Nephron (organoid): Measurements from ENCODE around the gene SLC37A3.
"Not testable (repeated sequence)": the region's sequence is repeated elsewhere in the genome, so short reads cannot be mapped to it uniquely, and the experiment has no call there.

Experiments
- H3K27ac Mint-ChIP-seq, 3 experiments: 2 replicates each; pipeline ENCODE4 v1.8.0; 2020; ENCODE audit warnings: mixed read lengths in 3 of 3, mild to moderate bottlenecking in 2 of 3, moderate library complexity in 1 of 3
- H3K27me3 Mint-ChIP-seq: 2 replicates; pipeline ENCODE4 v1.8.0; 2021; ENCODE audit warnings: low read depth, mild to moderate bottlenecking, moderate library complexity, mixed read lengths
- H3K36me3 Mint-ChIP-seq: 2 replicates; pipeline ENCODE4 v1.8.0; 2020; ENCODE audit warnings: low read depth, mixed read lengths
- H3K4me1 Mint-ChIP-seq: 2 replicates; pipeline ENCODE4 v1.8.0; 2020; ENCODE audit warnings: mixed read lengths
- H3K4me3 Mint-ChIP-seq, 3 experiments: 2 replicates each; pipeline ENCODE4 v1.8.0; 2020; ENCODE audit warnings: mild to moderate bottlenecking in 3 of 3, mixed read lengths in 3 of 3, moderate library complexity in 2 of 3
- H3K9me3 Mint-ChIP-seq: 2 replicates; pipeline ENCODE4 v1.8.0; 2020; ENCODE audit warnings: mixed read lengths
- CTCF ChIP-seq, 3 experiments: fragments of 200-600 bp; sonication (generic); IDR thresholded peaks; one replicate each; pipeline ENCODE4 v1.5.0; 2021; ENCODE audit warnings: antibody characterized with exemption in 3 of 3; ENCODE audit not compliant: unreplicated experiment in 3 of 3

SLC37A3 gene

DNA sequence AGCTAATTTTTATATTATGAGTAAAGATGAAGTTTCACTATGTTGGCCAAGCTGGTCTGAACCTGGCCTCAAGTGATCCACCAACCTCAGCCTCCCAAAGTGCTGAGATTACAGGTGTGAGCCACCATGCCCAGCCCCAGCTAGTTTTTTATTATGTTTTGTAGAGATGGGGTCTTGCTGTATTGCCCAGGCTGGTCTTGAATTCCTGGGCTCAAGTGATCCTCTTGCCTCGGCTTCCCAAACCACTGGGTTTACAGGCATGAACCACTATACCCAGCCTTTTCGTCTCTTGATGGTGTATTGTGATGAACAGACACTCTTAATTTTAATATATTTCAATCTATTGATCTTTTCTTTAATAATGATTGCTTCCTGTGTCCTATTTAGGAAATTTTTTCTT lies 23.2 kb upstream of the SLC37A3 start:
- Mint-ChIP-seq H3K4me3 (no peak overlapping the region), H3K27me3 (no peaks in the 10 kb centered on the region), H3K9me3 (no peaks in the 10 kb centered on the region), H3K36me3 (no peaks in the 10 kb centered on the region), H3K27ac (no peak overlapping the region), H3K4me1 (no peaks in the 10 kb centered on the region)
- TF ChIP-seq CTCF (IDR thresholded peaks at IDR 0.05; ENCODE audit: unreplicated experiment in 3 of 3) = no peak

DNA sequence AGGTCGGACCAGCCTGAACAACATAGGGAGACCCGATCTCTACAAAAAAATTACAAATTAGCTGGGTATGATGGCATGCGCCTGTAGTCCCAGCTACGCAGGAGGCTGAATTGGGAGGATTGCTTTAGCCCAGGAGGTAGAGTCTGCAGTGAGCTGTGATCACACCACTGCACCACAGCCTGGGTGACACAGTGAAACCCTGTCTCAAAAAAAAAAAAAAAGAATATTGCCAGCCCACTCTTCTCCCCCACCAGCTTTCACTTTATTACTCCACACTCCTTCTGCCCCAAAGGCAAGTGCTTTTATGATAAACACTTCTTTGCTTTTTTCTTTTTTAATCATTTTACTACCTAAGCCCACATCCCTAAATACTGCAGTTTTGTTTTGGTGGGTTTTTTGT lies 20.3 kb upstream of the SLC37A3 start:
- H3K36me3 Mint-ChIP-seq = peaks cover 7% of the 10 kb centered on the region
- H3K27ac Mint-ChIP-seq = no peak overlapping the region
- no peaks in the 10 kb centered on the region for H3K27me3 Mint-ChIP-seq
- H3K4me3 Mint-ChIP-seq = no peak overlapping the region
- H3K9me3 Mint-ChIP-seq = no peaks in the 10 kb centered on the region
- H3K4me1 Mint-ChIP-seq = peaks cover 11% of the 10 kb centered on the region
- no peak for TF ChIP-seq CTCF (IDR thresholded peaks at IDR 0.05; ENCODE audit: unreplicated experiment in 3 of 3)

- H3K4me1 Mint-ChIP-seq = peaks cover 11% of the 10 kb centered on the region
- H3K27ac Mint-ChIP-seq, H3K27me3 Mint-ChIP-seq, H3K36me3 Mint-ChIP-seq, H3K9me3 Mint-ChIP-seq, H3K4me3 Mint-ChIP-seq: not testable (repeated sequence)
These were observed 19.8 kb upstream of the SLC37A3 start for GRCh38 chr7:140418156-140418472.

- no peaks in the 10 kb centered on the region for H3K27me3 Mint-ChIP-seq
- H3K4me3 Mint-ChIP-seq = no peak overlapping the region
- peaks cover 11% of the 10 kb centered on the region for H3K4me1 Mint-ChIP-seq
- no peak overlapping the region for H3K27ac Mint-ChIP-seq
- peaks cover 7% of the 10 kb centered on the region for H3K36me3 Mint-ChIP-seq
- no peaks in the 10 kb centered on the region for H3K9me3 Mint-ChIP-seq
- no peak for TF ChIP-seq CTCF (IDR thresholded peaks at IDR 0.05; ENCODE audit: unreplicated experiment in 3 of 3)
These were observed 19.3 kb upstream of the SLC37A3 start for GRCh38 chr7:140417456-140418155.

DNA sequence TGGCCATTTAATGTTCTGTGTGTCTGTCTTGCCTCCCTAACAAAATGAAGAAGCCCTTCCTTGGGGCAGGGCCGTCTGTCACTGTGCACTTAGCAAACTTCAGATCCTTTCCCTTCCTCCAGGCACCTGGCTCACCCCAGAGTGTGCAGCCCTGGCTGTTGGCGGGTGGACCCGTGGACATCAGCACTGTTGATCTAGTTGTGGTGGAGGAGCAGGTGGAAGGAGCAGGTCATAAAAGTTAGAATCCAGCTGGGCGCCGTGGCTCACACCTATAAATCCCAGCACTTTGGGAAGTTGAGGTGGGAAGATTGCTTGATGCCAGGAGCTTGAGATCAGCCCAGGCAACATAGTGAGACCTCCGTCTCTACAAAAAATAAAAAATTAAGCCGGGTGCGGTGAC lies 18.2 kb upstream of the SLC37A3 start:
- Mint-ChIP-seq H3K9me3 (no peaks in the 10 kb centered on the region), H3K4me1 (peaks cover 11% of the 10 kb centered on the region), H3K27me3 (no peaks in the 10 kb centered on the region), H3K27ac (no peak overlapping the region), H3K36me3 (peaks cover 11% of the 10 kb centered on the region), H3K4me3 (no peak overlapping the region)
- no peak for TF ChIP-seq CTCF (IDR thresholded peaks at IDR 0.05; ENCODE audit: unreplicated experiment in 3 of 3)

DNA sequence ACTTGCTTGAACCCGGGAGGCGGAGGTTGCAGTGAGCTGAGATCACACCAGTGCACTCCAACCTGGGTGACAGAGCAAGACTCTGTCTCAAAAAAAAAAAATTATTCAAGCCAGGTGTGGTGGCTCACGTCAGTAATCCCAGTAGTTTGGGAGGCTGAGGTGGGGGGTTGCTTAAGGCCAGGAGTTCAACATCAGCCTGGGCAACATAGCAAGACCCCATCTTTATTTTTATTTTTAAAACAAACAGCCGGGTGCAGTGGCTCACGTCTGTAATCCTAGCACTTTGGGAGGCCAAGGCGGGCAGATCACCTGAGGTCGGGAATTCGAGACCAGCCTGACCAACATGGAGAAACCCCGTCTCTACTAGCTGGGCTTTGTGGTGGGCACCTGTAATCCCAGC lies 17.5 kb upstream of the SLC37A3 start:
- H3K27ac Mint-ChIP-seq, H3K27me3 Mint-ChIP-seq, H3K9me3 Mint-ChIP-seq, H3K4me3 Mint-ChIP-seq: not testable (repeated sequence)
- H3K36me3 Mint-ChIP-seq = peaks cover 14% of the 10 kb centered on the region
- peaks cover 11% of the 10 kb centered on the region for H3K4me1 Mint-ChIP-seq

DNA sequence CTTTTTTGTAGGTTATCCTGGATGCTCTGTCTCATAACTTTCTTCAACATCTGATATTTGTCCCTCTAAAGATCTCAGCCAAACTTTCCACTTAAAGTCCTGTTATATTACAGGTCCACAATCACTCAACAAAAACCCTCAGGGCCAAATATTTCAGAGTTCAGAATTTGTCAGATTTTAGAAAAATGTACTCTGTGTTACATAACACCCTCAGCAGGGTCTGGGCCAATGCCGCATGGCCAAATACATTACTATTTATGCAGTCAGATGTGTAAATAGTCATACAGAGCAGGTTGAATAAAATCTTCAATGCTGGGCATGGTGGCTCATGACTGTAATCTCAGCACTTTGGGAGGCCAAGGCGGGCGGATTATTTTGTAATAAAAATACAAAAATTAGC lies 17.0 kb upstream of the SLC37A3 start:
- Mint-ChIP-seq H3K4me3 (no peak overlapping the region), H3K27me3 (no peaks in the 10 kb centered on the region), H3K9me3 (no peaks in the 10 kb centered on the region), H3K27ac (no peak overlapping the region), H3K36me3 (peaks cover 14% of the 10 kb centered on the region), H3K4me1 (peaks cover 11% of the 10 kb centered on the region)
- TF ChIP-seq CTCF (IDR thresholded peaks at IDR 0.05; ENCODE audit: unreplicated experiment in 3 of 3) = no peak
